A549 (cell line): ENCODE measurements around the gene CDK5RAP2. TPM values are rescaled to one million over a fixed set of nuclear protein-coding genes. Genes with fewer than 3 reads are reported as not detected.

Source experiments
- ATAC-seq, 2 experiments: fragments of 200-7000 bp in 1 of 2; fragments of >200 bp in 1 of 2; cut with Nextera tagmentation in 1 of 2; cut with Tn5 transposase in 1 of 2; 3 replicates each; pipeline versions ENCODE4 v1.8.0 to v1.9.1; 2018 to 2020; ENCODE audit warnings: mild to moderate bottlenecking in 1 of 2, moderate library complexity in 1 of 2
- CTCF ChIA-PET: fragments of 300-600 bp; sonication (Branson Sonifier 250); formaldehyde crosslinking; extraction: SDS; loops from one replicate; lab custom pipeline; 2021; ENCODE audit warnings: antibody characterized with exemption, inconsistent platforms; lab: Yijun Ruan, JAX
- POLR2A ChIA-PET: fragments of 350-600 bp; formaldehyde crosslinking; extraction: SDS; loops from one replicate; lab custom pipeline; 2021; ENCODE audit warnings: antibody characterized with exemption, inconsistent platforms; lab: Yijun Ruan, JAX
- DNase-seq, 2 experiments: peaks; one replicate each; pipeline versions ENCODE4 v3.0.0 to v3.0.0-alpha.2; 2011 to 2016; ENCODE audit warnings: low read depth in 1 of 2, low spot score in 1 of 2
- FAIRE-seq: peaks from 2 replicates; lab custom pipeline; 2011; peaks lifted over from hg19 to GRCh38; lab: Jason Lieb, UNC
- H3K27ac ChIP-seq, 2 experiments: fragments of >200 bp; sonication (Bioruptor Twin); formaldehyde crosslinking; 3 replicates each; pipeline ENCODE4 v1.5.1; 2016 to 2017
- H3K4me1 ChIP-seq: fragments of >200 bp; sonication (Bioruptor Twin); formaldehyde crosslinking; 3 replicates; pipeline ENCODE4 v1.6.1; 2016
- H3K4me2 ChIP-seq: fragments of >200 bp; sonication (Bioruptor Twin); formaldehyde crosslinking; 3 replicates; pipeline ENCODE4 v1.6.1; 2016
- H3K4me3 ChIP-seq: fragments of >200 bp; sonication (Bioruptor Twin); formaldehyde crosslinking; 3 replicates; pipeline ENCODE4 v1.5.1; 2016
- H3K9me3 ChIP-seq: fragments of >200 bp; sonication (Bioruptor Twin); formaldehyde crosslinking; 3 replicates; pipeline ENCODE4 v1.6.1; 2016
- BHLHE40 ChIP-seq: IDR thresholded peaks from 2 replicates; pipeline ENCODE4 v1.6.1; 2012; ENCODE audit warnings: low read depth, low read length, inconsistent platforms
- CBX2 ChIP-seq: fragments of 200-600 bp; sonication (generic); IDR thresholded peaks from 2 replicates; pipeline ENCODE4 v1.6.1; 2016; ENCODE audit warnings: low read depth, mild to moderate bottlenecking, borderline replicate concordance
- CEBPB ChIP-seq, 2 experiments: fragments of >200 bp in 1 of 2; sonication (Bioruptor Twin) in 1 of 2; formaldehyde crosslinking in 1 of 2; IDR thresholded peaks; 2 replicates each; pipeline ENCODE4 v1.6.1; 2012 to 2016
- CTCF ChIP-seq: fragments of >200 bp; sonication (Bioruptor Twin); formaldehyde crosslinking; IDR thresholded peaks from 3 replicates; pipeline ENCODE4 v1.5.1; 2016
- EHF ChIP-seq: fragments of 250-450 bp; sonication (Bioruptor Pico); IDR thresholded peaks from 2 replicates; pipeline ENCODE4 v1.5.0; 2020; ENCODE audit warnings: mild to moderate bottlenecking
- EHMT2 ChIP-seq: fragments of 200-600 bp; sonication (generic); IDR thresholded peaks from 2 replicates; pipeline ENCODE4 v1.6.1; 2016; ENCODE audit warnings: antibody characterized with exemption, low read depth, mild to moderate bottlenecking, moderate library complexity
- HDAC2 ChIP-seq: fragments of 200-600 bp; sonication (generic); IDR thresholded peaks from 2 replicates; pipeline ENCODE4 v1.6.1; 2016
- HES2 ChIP-seq: fragments of >200 bp; sonication (Bioruptor Twin); formaldehyde crosslinking; IDR thresholded peaks from 2 replicates; pipeline ENCODE4 v1.6.1; 2016
- HOXB5 ChIP-seq: fragments of 250-450 bp; sonication (Bioruptor Pico); IDR thresholded peaks from 2 replicates; pipeline ENCODE4 v1.5.0; 2020; ENCODE audit warnings: mild to moderate bottlenecking, moderate library complexity
- JUNB ChIP-seq: fragments of >200 bp; sonication (Bioruptor Twin); formaldehyde crosslinking; IDR thresholded peaks from 2 replicates; pipeline ENCODE4 v1.6.1; 2016
- KDM1A ChIP-seq: fragments of 200-600 bp; sonication (generic); IDR thresholded peaks from 2 replicates; pipeline ENCODE4 v1.6.1; 2016; ENCODE audit warnings: low read depth, mild to moderate bottlenecking
- KDM5A ChIP-seq: fragments of 200-600 bp; sonication (generic); IDR thresholded peaks from 2 replicates; pipeline ENCODE4 v1.6.1; 2016; ENCODE audit warnings: antibody characterized with exemption, mild to moderate bottlenecking
- MAFK ChIP-seq: fragments of 450-650 bp; IDR thresholded peaks from 2 replicates; pipeline ENCODE4 v1.6.1; 2014; ENCODE audit not compliant: partially characterized antibody
- MAX ChIP-seq: IDR thresholded peaks from 2 replicates; pipeline ENCODE4 v1.6.1; 2012
- MAZ ChIP-seq: fragments of 150-350 bp; IDR thresholded peaks from 2 replicates; pipeline ENCODE4 v1.6.1; 2014; ENCODE audit warnings: antibody characterized with exemption, low read depth, low read length, borderline replicate concordance
- MYC ChIP-seq: IDR thresholded peaks from 2 replicates; pipeline ENCODE4 v1.6.1; 2012; ENCODE audit warnings: mild to moderate bottlenecking, inconsistent platforms, low read length, improper control_type of control experiment, borderline replicate concordance
- NPAS2 ChIP-seq: fragments of 250-450 bp; sonication (Bioruptor Pico); IDR thresholded peaks from 2 replicates; pipeline ENCODE4 v1.8.0; 2022; ENCODE audit warnings: mild to moderate bottlenecking, moderate library complexity, borderline replicate concordance
- PBX3 ChIP-seq: IDR thresholded peaks from 2 replicates; pipeline ENCODE4 v1.6.1; 2012
- RCOR1 ChIP-seq: fragments of 150-350 bp; IDR thresholded peaks from 2 replicates; pipeline ENCODE4 v1.6.1; 2014; ENCODE audit warnings: antibody characterized with exemption, low read length, low read depth
- SMC3 ChIP-seq: fragments of >200 bp; sonication (Bioruptor Twin); formaldehyde crosslinking; IDR thresholded peaks from 3 replicates; pipeline ENCODE4 v1.6.1; 2018; ENCODE audit warnings: inconsistent platforms
- SREBF2 ChIP-seq: fragments of 450-650 bp; IDR thresholded peaks from 2 replicates; pipeline ENCODE4 v1.6.1; 2014; ENCODE audit warnings: mild to moderate bottlenecking, moderate library complexity
- USF2 ChIP-seq: fragments of 450-650 bp; IDR thresholded peaks from 2 replicates; pipeline ENCODE4 v1.6.1; 2014; ENCODE audit warnings: antibody characterized with exemption
- ZNF302 ChIP-seq: fragments of 250-450 bp; sonication (Bioruptor Pico); IDR thresholded peaks from 2 replicates; pipeline ENCODE4 v1.9.0; 2021; ENCODE audit warnings: inconsistent platforms, mild to moderate bottlenecking, moderate library complexity
- WGBS: methylation state at CpG from one replicate; pipeline ENCODE4 v1.1.6; 2017; ENCODE audit errors: missing lambda C conversion rate; 5-methylcytosine and 5-hydroxymethylcytosine counted together
- polyA plus RNA-seq, 4 experiments: library from polyadenylated mRNA; depleted of rRNA in 3 of 4; stranded (reverse); fragments of >200 nt; fragmentation: RNase III in 1 of 4; extraction: RNeasy Plus Mini Kit Qiagen cat#74134 plus additional on column Dnase treatment in 1 of 4; gene quantifications; 2 replicates in 3 of 4; 3 replicates in 1 of 4; pipeline ENCODE4 v1.2.3, GENCODE V29; 2011 to 2017
- TF ChIP-seq, protein P1 (sequence below): fragments of 250-450 bp; sonication (Bioruptor Pico); IDR thresholded peaks from 2 replicates; pipeline ENCODE4 v1.5.0; 2020; ENCODE audit warnings: low read depth, mild to moderate bottlenecking, moderate library complexity

The CDK5RAP2 gene
- polyA plus RNA-seq, 2 of the 4 experiments (the other 2 are of a cell fraction) = 29.1 to 44.6 TPM

GRCh38 chr9:120376101-120376500 is 203.9 kb downstream of the CDK5RAP2 start (continued):
- TF ChIP-seq PBX3 = no peak
- TF ChIP-seq KDM5A = no peak
- TF ChIP-seq EHF (CRISPR knock-in tag) = no peak
- no peak for TF ChIP-seq CBX2
- TF ChIP-seq NPAS2 (CRISPR knock-in tag) = no peak
- TF ChIP-seq, all 56 proteins: peak for 0

- Histone ChIP-seq H3K4me2 (no peak overlapping the region), H3K4me1 (no peaks in the 10 kb centered on the region), H3K4me3 (no peak overlapping the region), H3K9me3 (peaks cover 23% of the 10 kb centered on the region), H3K27ac (no peak overlapping the region)
- no peak for ATAC-seq
- ChIA-PET POLR2A (no interaction called here), CTCF (interaction anchor here (0.6 kb wide), 2 partner anchors 20 to 86 kb away, joined by 3 read pairs; no protein-coding TSS in a partner anchor)
- DNase-seq = no peak
- no peak for FAIRE-seq
- no peak for TF ChIP-seq MYC
- no peak for TF ChIP-seq CBX2
- TF ChIP-seq KDM1A = no peak
- TF ChIP-seq RCOR1 = no peak
- TF ChIP-seq HOXB5 = no peak
- TF ChIP-seq JUNB = no peak
- TF ChIP-seq CTCF = no peak
- TF ChIP-seq, protein P1, sequence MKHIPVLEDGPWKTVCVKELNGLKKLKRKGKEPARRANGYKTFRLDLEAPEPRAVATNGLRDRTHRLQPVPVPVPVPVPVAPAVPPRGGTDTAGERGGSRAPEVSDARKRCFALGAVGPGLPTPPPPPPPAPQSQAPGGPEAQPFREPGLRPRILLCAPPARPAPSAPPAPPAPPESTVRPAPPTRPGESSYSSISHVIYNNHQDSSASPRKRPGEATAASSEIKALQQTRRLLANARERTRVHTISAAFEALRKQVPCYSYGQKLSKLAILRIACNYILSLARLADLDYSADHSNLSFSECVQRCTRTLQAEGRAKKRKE (CRISPR knock-in tag) = no peak
- no peak for TF ChIP-seq SREBF2
- TF ChIP-seq HES2 = no peak
- TF ChIP-seq BHLHE40 = no peak
- no peak for TF ChIP-seq CEBPB (IDR thresholded peaks at IDR 0.05)
- TF ChIP-seq EHMT2 = no peak
- no peak for TF ChIP-seq ZNF302 (CRISPR knock-in tag)
- 39% methylated on average over 4 of the region's 4 CpGs for WGBS
These were observed 204.7 kb downstream of the CDK5RAP2 start for GRCh38 chr9:120375316-120375715.

DNA sequence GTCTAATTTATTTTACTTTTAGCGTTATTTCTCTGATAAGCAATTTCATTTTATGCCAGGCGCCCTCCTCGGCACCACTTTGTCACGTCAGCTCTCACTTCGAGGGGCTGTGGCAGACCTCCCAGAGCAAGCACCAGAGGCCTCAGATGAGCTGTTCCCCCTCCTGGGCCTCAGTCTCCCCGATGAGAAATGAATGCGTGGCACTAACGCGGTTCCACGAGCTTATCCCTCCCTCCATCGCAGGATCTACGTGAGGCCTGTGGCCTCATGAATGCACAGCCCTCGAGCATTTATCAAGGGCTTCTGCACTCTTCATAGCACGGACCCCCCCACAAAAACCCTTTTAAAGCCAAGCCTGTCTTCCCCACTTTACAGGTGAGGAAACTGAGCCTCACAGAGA is 205.2 kb downstream of the CDK5RAP2 start:
- Histone ChIP-seq H3K4me1 (no peaks in the 10 kb centered on the region), H3K4me3 (no peak overlapping the region), H3K27ac (no peak overlapping the region), H3K4me2 (no peak overlapping the region), H3K9me3 (peaks cover 20% of the 10 kb centered on the region)
- DNase-seq (no peak), FAIRE-seq (no peak), ATAC-seq (no peak)
- CTCF ChIA-PET = no interaction called here
- no peak for TF ChIP-seq SMC3
- no peak for TF ChIP-seq MAX
- no peak for TF ChIP-seq HDAC2
- no peak for TF ChIP-seq HOXB5
- TF ChIP-seq MAFK = no peak
- TF ChIP-seq KDM5A = no peak
- no peak for TF ChIP-seq USF2
- TF ChIP-seq EHMT2 = no peak
- TF ChIP-seq MAZ = no peak
- POLR2A ChIA-PET = no interaction called here
- 78% methylated on average over 14 of the region's 14 CpGs for WGBS
